SH-SY5Y (cell line): ENCODE results near the gene MAPKAPK2.

Experiments
- GATA2 ChIP-seq: IDR thresholded peaks from 2 replicates; pipeline ENCODE4 v1.6.1; 2011; ENCODE audit warnings: mild to moderate bottlenecking, low read depth, low read length
- GATA3 ChIP-seq: IDR thresholded peaks from 2 replicates; pipeline ENCODE4 v1.6.1; 2011; ENCODE audit warnings: low read depth, mild to moderate bottlenecking, low read length, moderate library complexity

- TF ChIP-seq GATA3 = no peak
- TF ChIP-seq GATA2 = no peak
These were observed 48.0 kb upstream of the MAPKAPK2 start for GRCh38 chr1:206636671-206637070.
